Astrocyte (in vitro differentiated cells and primary cell): ENCODE measurements around the gene PRRX2.

Experiments
- CTCF ChIP-seq: IDR thresholded peaks from 2 replicates; pipeline ENCODE4 v1.5.1; 2011; ENCODE audit warnings: low read depth, mild to moderate bottlenecking, inconsistent platforms, low read length, moderate library complexity; ENCODE audit not compliant: insufficient read depth
- EZH2 ChIP-seq: IDR thresholded peaks from 2 replicates; pipeline ENCODE4 v1.6.1; 2012; ENCODE audit warnings: mild to moderate bottlenecking, low read length, inconsistent platforms; ENCODE audit not compliant: insufficient read depth

- TF ChIP-seq EZH2 (no peak), CTCF (no peak)
These were observed 104.2 kb downstream of the PRRX2 start for GRCh38 chr9:129769669-129770068.
